CD4-positive, alpha-beta T cell treated with Interleukin-21 for 1 hour (primary cell): ENCODE measurements around the gene BRIX1.
A peak's percentile ranks its signal among the peaks of the same experiment; 100 is the strongest.

Experiments used
- DNase-seq: peaks from one replicate; pipeline ENCODE4 v3.0.0-alpha.2; 2020

Gene BRIX1, protein sequence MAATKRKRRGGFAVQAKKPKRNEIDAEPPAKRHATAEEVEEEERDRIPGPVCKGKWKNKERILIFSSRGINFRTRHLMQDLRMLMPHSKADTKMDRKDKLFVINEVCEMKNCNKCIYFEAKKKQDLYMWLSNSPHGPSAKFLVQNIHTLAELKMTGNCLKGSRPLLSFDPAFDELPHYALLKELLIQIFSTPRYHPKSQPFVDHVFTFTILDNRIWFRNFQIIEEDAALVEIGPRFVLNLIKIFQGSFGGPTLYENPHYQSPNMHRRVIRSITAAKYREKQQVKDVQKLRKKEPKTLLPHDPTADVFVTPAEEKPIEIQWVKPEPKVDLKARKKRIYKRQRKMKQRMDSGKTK

DNA sequence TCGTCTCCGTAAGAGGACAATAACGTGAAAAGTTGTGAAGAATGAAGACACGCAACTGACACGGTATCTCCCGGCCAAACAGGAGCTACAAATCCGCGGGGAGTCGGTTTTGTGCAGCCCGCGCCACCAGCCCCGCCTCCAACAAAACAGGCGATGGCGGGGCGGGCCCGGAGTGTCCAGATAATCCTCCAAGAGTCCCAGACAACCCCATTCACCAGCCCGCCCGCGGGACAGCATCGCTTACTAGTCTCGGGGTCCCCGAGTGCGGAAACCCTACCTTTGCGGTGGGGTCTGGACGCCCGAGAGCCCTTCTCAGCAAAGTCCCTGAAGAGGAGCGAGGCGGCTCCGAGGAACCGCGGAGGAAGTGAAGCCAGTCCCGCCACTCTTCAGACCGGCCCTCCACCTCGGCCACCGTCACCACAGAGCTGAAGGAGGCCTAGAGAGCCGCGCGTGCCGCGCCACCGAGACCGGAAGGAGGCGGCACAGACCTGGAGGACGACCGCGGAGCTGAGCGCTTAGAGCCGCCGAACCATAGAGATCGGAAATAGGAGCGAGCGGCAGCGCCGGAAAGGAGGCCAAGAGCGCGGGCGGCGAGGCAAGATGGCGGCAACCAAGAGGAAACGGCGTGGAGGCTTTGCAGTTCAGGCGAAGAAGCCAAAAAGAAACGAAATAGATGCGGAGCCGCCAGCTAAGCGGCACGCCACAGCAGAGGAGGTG, at the start of gene BRIX1, which contains the start of gene RAD1:
Gene BRIX1 (plus strand): TSS at position 573 of the 717 bp plus-strand sequence. CDS start 28 bp downstream, at position 601.
Gene RAD1 (minus strand): TSS at position 366 of the 717 bp plus-strand sequence. CDS start 612 bp downstream, outside the sequence.
- DNase-seq, result peak; percentile 94

DNA sequence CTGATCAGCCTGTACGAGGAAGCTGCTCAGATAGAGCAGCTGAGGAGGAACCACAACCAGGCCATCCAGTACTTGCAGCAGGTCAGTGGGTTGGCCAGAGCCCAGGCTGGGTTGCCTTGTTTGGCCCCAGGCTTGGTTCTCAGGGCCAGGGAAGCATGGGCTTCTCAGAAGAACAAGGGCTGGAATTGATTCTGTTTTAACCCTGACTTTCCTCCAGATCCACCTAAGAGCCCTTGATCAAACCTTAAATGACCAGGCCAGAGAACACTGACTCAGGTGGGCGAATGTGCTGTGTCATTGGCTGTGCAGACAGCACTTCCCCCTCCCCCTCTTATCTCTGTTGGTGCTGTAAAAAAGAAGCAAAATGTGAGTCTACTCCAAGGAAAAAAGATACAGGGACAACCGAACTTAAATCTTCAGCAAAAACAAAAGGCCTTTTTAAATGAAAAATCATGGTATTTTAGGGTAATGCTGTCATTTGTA, 48.5 kb upstream of the BRIX1 start:
- no peak for DNase-seq

DNA sequence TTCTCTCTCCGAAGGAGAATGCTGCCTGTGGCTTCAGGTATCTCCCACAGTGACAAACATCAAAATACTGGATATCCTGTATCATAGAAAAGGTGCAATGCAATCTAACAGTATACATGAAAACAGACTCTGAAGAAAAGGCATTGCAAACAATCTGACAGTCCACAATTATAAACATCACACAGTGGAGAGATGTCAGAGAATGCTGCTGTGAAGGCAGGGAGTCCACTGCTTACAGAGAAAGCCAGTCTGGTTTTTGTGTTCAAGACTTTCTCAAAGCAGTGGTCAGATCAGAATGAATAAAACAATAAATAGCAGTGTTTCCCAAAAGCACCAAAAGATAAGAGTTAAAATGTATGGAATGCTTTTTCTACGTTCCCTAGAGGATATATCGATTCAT, 47.9 kb upstream of the BRIX1 start:
- no peak for DNase-seq

DNA sequence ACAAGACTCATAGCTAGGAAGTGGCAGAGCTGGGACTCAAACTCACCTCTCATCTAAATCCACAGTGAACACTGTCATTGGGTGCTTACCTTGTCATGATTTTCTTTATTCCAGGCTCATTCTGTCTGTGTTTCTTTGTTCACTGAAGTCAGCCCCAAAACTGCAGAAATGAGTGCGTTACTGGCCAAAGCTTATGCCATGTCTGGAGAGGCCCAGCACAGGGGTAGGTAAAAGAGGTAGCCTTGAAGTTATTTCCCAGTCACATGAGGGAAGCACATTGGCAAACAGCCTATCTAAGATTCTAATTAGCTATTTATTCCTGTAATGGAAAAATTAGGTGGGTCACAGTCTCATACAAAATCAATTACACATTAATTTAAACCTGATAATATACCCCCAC, 46.7 kb upstream of the BRIX1 start:
- DNase-seq, result no peak

DNA sequence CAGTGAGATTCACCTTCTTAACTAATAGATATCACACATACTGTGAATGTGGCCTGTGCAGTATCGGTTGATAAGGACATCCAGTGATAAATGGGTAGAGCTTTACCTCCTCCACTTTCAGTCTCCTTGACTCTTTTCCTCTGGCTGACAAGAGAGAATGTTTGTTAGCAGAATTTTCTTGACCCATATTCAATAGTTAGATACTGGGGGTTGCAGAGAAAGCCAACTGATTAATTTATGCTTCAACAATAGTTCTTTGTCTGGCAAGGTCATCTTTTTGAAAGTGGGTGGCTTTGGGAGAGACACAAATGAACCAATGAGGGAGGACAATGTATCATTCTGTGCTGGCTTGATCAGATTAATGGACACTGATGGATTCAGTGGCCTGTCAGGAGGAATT, 46.3 kb upstream of the BRIX1 start:
- DNase-seq, result no peak

DNA sequence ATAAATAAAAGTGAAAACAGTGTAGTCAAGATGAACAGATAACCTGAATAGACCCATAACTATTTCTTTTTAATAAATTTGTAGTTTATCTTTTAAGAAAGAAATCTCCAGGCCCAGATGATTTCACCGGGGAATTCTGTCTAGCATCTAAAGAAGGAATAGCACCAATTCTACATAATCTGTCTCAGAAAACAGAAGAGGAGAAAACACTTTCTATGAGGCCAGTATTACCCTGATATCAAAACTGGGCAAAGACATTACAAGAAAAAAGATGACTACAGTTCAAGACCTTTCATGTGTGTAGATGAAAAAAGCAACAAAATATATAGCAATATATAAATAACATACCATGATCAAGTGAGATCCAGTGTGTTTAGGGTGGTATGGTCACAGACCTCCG, 45.1 kb upstream of the BRIX1 start:
- no peak for DNase-seq

DNA sequence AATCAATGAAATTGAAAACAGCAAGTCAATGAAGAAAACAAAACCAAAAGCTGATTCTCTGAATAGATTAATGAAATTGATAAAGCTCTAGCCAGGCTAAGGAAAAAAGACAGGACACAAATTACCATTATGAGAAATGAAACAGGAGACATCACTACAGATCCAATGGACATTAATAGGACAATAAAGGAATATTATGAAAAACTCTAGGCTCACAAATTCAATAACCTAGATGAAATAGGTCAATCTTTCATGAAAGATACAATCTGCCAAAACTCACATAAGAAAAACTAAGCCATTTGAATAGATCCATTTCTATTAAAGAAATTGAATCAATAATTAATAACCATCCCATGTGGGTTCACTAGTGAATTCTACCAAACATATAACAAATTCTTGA, 39.2 kb upstream of the BRIX1 start:
- DNase-seq, result no peak

DNA sequence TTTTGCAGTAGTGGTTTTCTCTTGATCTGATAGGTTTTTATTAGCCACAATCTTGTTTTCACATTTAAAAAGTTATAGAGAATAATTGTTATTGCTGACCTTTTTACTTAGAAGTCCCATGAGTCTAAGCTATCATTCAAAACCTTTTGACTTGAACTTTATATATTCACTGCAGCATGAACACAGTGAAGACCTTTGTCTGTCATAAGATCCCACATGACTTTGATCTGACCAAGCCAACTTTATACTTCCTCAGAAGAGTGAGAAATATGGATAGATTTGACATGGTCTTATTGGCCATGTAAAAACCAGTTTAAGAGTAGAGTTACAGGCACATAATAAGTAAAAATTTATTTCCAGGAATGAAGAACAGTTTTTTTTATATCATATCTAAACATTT, 34.3 kb upstream of the BRIX1 start:
- DNase-seq, result no peak

DNA sequence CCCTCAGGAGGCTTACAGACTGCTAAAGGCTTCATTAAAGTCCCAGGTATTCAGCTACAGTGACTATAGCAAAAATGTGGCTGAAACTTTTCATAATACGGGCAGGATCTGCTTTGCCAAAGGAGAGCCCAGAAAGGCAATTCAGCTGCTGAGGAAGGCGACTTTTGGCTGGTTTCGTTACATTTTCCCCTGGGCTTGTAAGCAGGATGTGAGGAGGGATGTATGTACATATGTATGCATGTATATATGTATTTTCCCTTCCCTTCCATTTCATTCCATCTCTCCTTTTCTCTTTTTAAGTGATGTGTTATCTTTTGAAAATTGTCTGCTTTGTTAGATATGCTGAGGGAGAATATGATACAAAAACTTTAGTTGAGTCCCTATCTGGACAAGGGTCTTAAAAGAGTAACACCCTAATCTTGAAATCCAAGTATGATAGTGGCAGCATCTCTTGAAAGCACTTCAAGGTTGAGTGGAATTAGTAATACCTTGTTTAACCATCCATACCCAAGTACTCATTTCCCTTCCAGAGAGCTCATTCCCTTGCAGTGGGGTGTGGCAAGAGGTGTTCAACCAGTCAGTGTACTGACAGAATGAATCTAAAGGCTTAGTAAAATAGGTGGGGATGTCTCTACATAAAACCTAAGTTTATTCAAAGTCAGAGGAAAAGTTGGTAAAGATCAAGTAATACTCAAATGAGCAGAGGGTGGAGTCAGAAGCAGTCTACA, 29.0 kb upstream of the BRIX1 start:
- DNase-seq, result no peak

DNA sequence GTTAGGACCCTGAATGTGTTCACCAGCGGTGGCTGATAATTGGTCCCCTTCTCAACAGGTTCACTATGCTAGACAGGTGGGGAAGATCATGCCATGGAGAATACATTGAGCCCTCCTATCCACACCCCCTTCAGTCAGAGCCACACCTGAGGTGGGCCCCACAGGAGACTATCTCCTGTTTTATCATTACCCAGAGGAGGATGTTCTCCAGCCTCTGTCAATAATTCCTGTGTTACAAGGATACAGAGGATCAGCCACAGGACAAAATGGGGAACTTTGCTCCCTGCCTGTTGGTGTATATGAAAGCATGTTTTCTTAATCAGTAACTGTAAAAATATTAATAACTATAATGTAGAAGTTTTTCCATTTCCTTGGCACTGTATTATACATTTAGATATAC, 26.1 kb upstream of the BRIX1 start:
- no peak for DNase-seq

DNA sequence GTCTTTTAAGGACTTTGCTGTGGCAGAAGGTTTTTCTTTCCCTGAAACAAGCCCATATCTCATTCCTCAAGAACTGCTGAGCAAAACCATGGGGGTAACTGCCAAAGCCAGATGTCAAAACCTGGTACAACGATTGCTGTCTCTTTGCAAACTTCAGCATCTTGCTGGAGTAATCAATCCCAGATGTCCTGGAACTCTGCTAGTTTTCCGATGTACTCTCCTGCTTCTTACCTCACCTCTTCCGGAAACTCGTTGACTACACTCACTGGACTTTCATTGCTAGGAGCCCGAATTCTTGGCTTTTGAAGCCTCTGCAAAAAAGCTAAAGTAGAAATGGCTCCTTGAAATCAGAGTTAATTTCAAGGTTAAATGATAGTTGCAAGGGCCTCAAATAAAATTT, 23.5 kb upstream of the BRIX1 start:
- DNase-seq, result no peak

DNA sequence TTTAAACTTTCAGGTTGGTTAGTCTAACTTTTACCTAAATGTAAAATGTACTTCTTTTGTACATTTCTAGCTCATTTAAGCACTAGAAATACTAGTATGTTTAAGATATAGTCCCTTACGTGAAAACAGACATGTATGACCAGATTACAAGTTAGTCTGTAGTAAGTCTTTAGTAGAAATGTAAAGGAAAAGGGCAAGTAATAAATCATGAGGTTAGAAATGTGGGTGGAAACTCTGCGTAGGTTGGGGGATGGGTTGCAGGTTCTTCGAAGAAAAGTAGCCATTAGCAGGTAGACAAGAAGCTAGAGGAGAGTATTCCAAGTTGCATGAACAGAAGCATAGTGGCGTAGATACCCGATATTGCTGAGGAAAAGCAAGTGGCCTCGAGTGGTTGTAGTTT, 23.1 kb upstream of the BRIX1 start:
- no peak for DNase-seq

DNA sequence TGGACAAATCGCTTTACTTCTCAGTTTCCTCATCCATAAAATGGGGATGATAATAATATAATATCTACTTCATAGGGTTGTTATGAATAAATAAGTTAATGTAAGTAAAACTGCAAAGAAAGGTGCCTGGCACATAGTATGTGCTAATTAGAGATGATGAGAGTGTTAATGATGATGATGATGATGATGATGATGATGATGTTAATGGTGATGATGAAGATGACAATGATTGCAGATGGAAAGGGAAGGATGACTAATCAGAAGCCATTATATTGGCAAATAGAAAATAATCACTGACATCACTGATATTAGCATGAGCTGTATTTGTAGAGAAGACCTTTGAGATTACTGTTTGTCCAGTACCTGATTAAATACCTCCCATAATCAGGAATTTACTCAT, 20.8 kb upstream of the BRIX1 start:
- no peak for DNase-seq

DNA sequence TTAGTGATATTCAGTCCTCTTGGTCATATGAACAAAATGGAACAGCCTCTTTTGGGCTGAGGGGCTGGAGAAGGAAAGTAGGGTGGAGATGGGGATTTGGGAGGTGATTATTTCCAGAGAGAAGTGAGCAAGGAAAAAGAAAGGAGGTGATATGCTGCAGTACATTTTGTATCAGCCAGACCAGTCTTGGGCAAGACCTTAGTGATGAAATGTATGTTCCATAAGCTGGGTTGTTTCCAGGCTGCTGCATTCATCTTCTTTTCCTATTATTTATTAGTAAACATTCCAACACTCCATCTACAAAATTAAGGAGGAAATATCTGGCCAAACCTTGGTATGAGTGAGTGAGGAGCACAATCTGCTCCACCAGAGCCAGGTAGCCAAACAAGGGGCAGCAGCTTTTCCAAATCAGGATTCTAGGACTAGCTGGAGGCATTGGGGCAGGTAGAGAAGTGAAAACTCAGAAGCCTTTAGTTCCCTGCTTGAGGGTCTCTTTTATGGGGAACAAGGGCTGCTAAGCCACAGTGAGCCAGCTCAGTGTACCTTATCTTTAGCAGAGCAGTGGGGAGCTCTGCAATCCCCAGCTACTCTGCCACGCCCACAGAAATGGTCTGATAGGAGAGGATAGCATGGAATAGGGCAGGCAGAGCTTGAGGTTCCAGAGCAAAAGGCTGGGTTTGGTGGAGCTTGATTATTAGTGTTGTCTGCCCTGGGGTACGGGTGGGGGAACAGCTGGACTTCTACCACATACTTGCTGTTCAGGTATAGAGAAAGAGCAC, 19.7 kb upstream of the BRIX1 start:
- DNase-seq, result no peak

DNA sequence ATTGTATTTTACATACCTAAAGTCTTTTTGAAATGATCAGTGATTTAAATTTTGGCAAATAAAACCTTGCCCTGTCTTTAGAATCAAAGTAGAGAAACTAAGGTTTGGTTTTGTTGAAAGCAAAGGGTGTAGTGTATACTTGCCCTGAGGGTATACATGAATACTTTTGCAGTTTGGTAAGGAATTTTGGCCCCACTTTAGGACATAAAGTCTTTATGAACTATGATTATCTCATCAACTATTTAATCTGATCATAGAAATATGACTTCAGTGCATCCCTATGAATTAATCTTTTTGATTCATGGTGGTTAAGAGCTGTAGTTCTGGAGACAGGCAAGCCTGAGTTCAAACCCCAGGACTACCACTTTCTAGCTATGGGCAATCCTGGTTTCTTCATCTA, 17.9 kb upstream of the BRIX1 start:
- DNase-seq, result no peak

DNA sequence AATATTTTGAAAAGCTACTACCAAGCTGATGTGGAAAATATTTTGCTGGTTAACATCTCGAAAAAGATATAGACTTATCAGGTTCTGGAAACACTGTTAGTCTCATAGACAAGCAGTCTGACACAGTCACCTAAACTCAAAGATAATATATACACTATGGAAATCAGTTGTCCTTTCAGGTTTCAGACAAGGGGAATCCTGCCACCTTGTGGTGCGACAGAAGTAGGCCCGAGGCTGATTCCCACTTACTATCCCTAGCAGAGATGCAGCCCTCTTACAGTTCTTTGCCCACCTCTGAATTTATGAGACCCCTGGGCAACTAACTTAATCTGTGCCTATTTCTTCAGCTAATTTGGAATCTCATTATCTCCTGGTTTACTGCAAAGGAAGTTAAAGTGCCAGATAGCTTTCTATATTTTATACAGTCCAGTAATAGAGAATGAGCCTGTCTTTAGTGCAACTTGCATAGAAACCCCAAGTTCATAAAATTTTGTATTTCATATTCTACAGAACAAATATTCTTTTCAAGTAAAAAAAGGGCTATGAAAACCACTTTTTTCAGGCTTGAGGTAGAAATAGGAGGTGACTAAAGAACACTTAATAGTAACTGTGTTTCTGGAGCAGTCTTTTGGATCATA, 17.1 kb upstream of the BRIX1 start:
- peak; percentile 60 for DNase-seq

DNA sequence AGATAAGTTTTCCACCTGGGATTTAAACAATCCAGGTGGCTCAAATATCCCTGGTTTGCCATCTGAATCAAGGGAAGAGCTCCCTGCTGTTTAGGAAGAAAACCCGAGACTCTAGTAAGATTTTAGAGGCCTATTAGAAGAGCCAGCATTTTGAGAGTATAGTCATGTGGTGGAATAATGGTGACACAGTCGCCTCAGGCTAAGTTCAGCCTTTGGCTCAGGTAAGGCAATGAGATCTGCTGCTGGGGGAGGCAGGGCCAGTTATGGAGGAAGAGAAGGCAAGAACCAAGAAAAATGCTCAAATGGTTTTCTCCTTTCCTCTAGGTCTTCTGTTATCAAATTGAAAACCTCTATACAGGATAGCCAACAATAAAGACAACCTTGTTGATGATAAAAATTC, 16.4 kb upstream of the BRIX1 start:
- DNase-seq, result no peak

DNA sequence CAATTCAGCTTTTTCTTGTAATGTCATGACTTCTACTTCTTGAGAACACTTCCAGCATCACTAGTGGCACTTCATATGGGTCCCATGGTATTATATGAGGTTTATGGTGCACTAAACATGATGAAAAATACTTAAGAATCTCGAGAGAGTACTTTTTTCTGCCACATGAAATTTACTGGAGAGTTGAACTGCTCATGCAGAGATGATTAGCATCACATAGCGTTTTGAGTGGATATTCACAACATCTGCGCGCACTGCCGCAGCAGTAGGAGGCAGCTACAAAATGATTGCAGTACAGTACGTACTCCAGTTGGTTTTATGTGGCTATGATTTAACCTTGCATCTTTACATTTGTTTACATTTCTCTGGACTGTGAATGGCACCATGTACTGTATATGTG, 14.9 kb upstream of the BRIX1 start:
- no peak for DNase-seq

DNA sequence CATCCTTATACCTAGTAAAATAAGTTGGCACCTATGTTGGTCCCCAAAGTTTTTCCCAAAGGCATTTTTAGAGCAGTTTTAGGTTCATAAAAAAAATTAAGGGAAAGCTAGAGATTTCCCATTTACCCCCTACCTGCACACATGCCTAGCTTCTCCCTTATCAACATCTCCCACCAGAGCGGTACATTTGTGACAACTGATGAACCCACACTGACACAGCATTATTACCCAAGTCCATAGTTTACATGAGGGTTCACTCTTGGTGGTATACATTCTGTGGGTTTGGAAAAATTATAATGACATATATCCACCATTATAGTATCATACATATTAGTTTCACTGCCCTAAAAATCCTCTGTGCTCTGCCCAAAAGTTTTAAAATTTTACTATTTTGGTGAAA, 12.3 kb upstream of the BRIX1 start:
- no peak for DNase-seq

DNA sequence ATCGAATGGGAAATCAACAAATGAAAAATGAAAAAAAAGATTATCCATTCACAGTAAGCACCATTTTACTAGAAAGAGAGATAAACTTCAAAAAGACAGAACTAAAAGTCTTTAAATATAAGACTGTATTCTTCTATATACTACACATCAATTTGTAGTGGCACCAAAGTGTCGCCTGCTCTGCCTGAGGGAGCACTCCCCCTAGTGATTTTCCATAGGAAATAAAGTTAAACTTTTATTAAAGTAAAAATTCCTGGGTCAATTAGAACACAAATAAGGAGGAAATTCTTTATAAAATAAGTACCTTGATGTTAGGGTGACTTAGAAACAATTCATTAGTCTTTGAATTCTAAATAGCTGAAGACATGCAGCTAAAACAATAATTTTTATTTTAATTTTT, 9.9 kb upstream of the BRIX1 start:
- DNase-seq, result no peak

DNA sequence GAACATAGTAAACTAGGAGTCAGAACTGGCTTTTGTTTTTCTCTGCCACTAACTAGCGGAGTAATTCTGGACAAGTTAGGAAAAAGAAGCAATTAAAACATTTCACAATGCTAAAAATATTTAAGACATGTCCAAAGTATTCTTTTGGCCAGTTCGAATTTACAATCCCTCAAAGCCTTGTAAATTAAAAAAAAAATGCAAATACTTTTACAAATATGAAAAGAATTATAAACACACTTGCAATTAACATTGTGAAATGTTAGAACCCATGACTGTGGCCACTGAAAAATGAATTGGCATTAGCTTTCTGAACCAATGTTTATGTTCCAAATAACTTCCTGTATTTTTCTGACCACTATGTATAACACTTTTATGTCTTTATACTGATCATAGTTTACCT, 2.4 kb upstream of the BRIX1 start:
- no peak for DNase-seq

DNA sequence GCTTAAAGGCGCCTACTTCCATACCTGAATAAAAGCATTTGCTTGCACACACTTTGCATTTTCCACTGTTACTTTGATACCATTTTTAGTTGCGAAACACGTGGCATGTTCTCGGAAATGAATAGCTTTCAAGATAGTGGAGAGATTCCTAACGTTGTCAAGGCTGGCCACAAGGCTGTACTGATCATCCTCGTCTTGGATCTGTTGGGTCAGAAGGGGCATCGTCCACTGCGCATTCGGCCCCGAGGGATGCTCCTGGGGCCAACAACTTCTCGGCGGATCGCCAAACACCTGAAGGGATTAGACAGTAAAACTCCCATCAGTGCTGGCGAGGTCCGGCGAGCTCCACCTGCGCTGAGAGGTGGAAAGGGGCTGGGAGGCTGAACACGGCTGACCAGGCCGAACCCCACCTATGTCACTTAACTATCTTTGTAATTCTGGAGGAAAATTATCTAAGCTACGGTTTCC, 806 bp upstream of the BRIX1 start:
- peak; percentile 33 for DNase-seq
